ENCODE measurements around the gene YIF1A. TPM values are rescaled to one million over a fixed set of nuclear protein-coding genes. Genes with fewer than 3 reads are reported as not detected.
A peak's percentile ranks its signal among the peaks of the same experiment; 100 is the strongest.

The YIF1A gene
- total and polyA plus RNA-seq, 9 donors, result 45.3 to 58.9 (median 53.7) TPM

DNA sequence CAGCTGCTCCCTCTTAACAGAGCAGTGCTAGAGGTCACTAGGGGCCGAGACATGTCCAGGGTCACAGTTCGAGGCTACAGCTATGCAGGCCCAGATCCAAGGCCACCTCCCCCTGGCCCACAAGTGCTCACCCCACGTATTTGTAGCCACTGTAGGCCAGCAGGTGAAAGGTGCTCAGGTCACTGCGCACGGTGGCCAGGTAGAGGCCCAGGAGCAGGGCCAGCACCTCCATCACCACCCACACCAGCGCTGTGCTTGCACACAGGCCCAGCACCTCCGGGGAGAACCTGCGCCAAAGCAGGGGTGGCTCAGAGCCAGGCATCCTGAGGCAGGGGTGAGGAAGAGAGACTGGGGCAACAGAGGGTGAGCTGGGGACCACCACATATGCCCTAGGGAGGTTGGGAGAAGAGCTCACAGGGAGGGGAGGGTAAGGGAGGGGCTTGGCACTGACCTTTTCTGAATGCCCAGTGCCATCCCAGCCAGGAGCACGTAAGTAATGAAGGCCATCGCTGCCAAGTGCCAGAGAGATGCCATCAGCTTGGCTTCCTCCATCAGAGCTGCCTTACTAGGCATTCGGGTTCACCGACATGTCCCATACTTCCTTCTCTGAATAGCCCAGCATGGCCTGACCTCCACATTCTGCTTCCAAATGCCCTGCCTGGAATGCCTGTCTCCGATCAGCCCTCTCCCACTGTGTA is 3.5 kb downstream of the YIF1A start:
- H3K4me3 ChIP-seq (ENCODE audit: low read length), result no peak overlapping the region
- peaks cover 41% of the 10 kb centered on the region for H3K36me3 ChIP-seq (ENCODE audit: control insufficient read depth, insufficient read depth, low read length)
- peak; percentile 24 for DNase-seq
- H3K9me3 ChIP-seq (replicated peaks; ENCODE audit: control insufficient read depth, low read depth, low read length), result no peaks in the 10 kb centered on the region
- H3K4me1 ChIP-seq (ENCODE audit: control insufficient read depth, insufficient read depth, low read length), result peaks cover 49% of the 10 kb centered on the region
- no peak overlapping the region for H3K27ac ChIP-seq (ENCODE audit: low read length)
- 79% methylated on average over 12 of the region's 13 CpGs for WGBS (ENCODE audit: insufficient coverage)
- H3K27me3 ChIP-seq (ENCODE audit: control insufficient read depth, insufficient read depth, low read length), result peaks cover 7% of the 10 kb centered on the region

DNA sequence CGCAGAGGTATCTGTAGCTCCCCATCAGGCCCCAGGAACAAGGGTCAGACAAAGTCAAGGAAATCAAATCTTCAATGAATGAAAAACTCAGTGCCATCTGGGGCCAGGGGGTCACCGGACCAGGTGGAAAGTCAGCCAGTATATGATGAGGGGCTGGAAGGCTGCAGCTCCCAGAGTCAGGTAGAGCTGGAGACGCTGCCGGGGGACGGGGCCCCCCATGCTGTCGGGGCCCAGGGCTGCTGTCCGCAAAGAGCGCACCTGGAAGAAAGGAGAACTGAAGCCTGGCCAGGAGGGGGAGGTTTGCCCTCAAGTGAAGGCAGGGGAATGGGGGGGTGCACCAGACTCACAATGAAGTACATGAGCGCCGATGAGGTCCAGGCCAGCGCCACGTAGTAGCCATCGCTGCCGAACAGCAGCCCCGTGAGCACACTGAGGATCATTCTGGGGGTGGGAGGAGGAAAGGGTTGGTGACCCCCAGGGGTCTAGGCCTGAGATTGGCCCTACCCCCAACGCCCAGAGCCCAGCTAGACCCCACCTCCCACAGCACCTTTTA is 4.3 kb downstream of the YIF1A start:
- Histone ChIP-seq H3K36me3 (ENCODE audit: control insufficient read depth, insufficient read depth, low read length) (peaks cover 41% of the 10 kb centered on the region), H3K9me3 (replicated peaks; ENCODE audit: control insufficient read depth, low read depth, low read length) (no peaks in the 10 kb centered on the region), H3K27me3 (ENCODE audit: control insufficient read depth, insufficient read depth, low read length) (no peaks in the 10 kb centered on the region), H3K27ac (ENCODE audit: low read length) (no peak overlapping the region), H3K4me1 (ENCODE audit: control insufficient read depth, insufficient read depth, low read length) (peaks cover 51% of the 10 kb centered on the region), H3K4me3 (ENCODE audit: low read length) (no peak overlapping the region)
- DNase-seq, result peak; percentile 17
- 87% methylated on average over 15 of the region's 16 CpGs for WGBS (ENCODE audit: insufficient coverage)

DNA sequence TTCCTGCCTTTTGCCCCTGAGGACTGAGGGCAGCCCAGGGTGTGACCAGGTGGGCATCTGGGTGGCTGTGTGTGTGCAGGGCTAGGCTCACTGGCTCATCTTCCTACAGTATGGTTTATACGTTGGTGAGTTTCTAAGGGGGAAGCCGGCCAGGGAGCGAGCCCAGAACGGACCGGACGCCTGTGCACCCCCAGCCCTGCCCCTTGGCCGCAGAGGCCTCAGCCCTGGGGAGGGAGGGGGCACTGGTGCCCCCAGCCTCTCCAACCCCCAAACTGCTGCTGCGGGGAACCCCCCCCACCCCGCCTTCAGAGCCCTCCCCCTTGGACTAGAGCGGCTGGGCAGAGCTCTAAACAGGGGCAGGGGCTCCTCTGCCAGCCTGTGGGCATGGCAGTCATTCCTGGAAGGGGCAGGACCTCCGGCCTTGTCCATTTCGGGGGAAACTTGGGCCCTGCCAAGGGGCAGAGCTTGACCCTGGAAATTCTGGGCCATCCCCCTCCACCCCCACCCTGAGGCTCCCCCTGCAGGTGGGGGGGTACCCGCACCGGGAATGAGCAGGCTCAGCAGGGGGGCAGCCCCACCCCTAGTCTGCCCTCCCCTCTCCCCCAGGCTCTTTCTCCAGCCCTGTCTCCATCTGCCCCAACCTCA is 5.4 kb downstream of the YIF1A start:
- no peak for DNase-seq
- H3K4me1 ChIP-seq (ENCODE audit: control insufficient read depth, insufficient read depth, low read length), result peaks cover 59% of the 10 kb centered on the region
- H3K36me3 ChIP-seq (ENCODE audit: control insufficient read depth, insufficient read depth, low read length), result peaks cover 41% of the 10 kb centered on the region
- no peak overlapping the region for H3K4me3 ChIP-seq (ENCODE audit: low read length)
- H3K27me3 ChIP-seq (ENCODE audit: control insufficient read depth, insufficient read depth, low read length), result peaks cover 1% of the 10 kb centered on the region
- no peak overlapping the region for H3K27ac ChIP-seq (ENCODE audit: low read length)
- WGBS (ENCODE audit: insufficient coverage), result 25% methylated on average over 2 of the region's 14 CpGs
- no peaks in the 10 kb centered on the region for H3K9me3 ChIP-seq (replicated peaks; ENCODE audit: control insufficient read depth, low read depth, low read length)

GRCh38 chr11:66282468-66283455 is 6.2 kb downstream of the YIF1A start:
- H3K36me3 ChIP-seq (ENCODE audit: control insufficient read depth, insufficient read depth, low read length), result peaks cover 41% of the 10 kb centered on the region
- H3K27me3 ChIP-seq (ENCODE audit: control insufficient read depth, insufficient read depth, low read length), result peaks cover 2% of the 10 kb centered on the region

DNA sequence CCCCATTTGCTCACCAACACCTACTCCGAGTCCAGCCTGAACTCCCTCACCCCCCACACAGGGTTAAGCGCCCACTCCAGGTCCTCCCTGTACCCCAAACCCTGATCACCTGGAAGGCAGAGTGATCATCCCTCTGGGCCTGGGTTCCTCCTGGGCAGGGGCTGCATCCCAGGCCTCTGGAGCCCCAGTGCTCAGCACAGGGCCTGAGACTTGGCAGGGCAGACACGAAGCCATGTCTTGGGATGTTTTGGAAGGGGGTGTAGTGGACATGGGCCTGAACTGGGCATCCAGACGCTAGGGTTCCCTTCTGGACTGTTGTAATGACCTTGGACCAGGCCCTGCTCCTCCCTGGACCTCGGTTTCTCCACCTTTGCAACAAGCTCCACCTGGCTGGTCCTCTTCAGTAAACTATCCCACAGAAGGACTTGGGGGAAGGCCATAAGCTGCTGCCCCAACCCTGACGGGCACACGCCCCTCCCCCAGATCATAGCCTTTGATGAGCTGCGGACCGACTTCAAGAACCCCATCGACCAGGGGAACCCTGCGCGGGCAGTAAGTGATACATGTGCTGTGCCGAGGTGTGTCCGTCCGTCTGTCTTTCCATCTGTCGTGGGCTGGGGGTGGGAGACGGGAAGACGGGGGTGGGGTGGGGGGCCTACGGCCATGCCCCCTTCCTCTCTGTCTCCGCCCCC is 7.0 kb downstream of the YIF1A start:
- Histone ChIP-seq H3K27ac (ENCODE audit: low read length) (peak overlapping the region; percentile 11), H3K36me3 (ENCODE audit: control insufficient read depth, insufficient read depth, low read length) (peaks cover 35% of the 10 kb centered on the region), H3K4me1 (ENCODE audit: control insufficient read depth, insufficient read depth, low read length) (peaks cover 50% of the 10 kb centered on the region), H3K27me3 (ENCODE audit: control insufficient read depth, insufficient read depth, low read length) (peaks cover 2% of the 10 kb centered on the region), H3K9me3 (replicated peaks; ENCODE audit: control insufficient read depth, low read depth, low read length) (no peaks in the 10 kb centered on the region), H3K4me3 (ENCODE audit: low read length) (no peak overlapping the region)
- 49% methylated on average over 7 of the region's 20 CpGs for WGBS (ENCODE audit: insufficient coverage)
- DNase-seq, result no peak

More at GRCh38 chr11:66282468-66283455, 6.2 kb downstream of the YIF1A start:
- H3K27ac ChIP-seq (ENCODE audit: low read length), result no peak overlapping the region
- WGBS (ENCODE audit: insufficient coverage), result 10% methylated on average over 22 of the region's 35 CpGs
- H3K4me3 ChIP-seq (ENCODE audit: low read length), result no peak overlapping the region
- peak; percentile 97 for DNase-seq
- no peaks in the 10 kb centered on the region for H3K9me3 ChIP-seq (replicated peaks; ENCODE audit: control insufficient read depth, low read depth, low read length)
- peaks cover 53% of the 10 kb centered on the region for H3K4me1 ChIP-seq (ENCODE audit: control insufficient read depth, insufficient read depth, low read length)

GRCh38 chr11:66281001-66281400 is 7.9 kb downstream of the YIF1A start:
- Histone ChIP-seq H3K36me3 (ENCODE audit: control insufficient read depth, insufficient read depth, low read length) (peaks cover 33% of the 10 kb centered on the region), H3K9me3 (replicated peaks; ENCODE audit: control insufficient read depth, low read depth, low read length) (no peaks in the 10 kb centered on the region), H3K27ac (ENCODE audit: low read length) (peak overlapping the region; percentile 42), H3K27me3 (ENCODE audit: control insufficient read depth, insufficient read depth, low read length) (peaks cover 2% of the 10 kb centered on the region), H3K4me1 (ENCODE audit: control insufficient read depth, insufficient read depth, low read length) (peaks cover 53% of the 10 kb centered on the region), H3K4me3 (ENCODE audit: low read length) (no peak overlapping the region)
- no peak for DNase-seq
- WGBS (ENCODE audit: insufficient coverage), result 68% methylated on average over 5 of the region's 6 CpGs

- peaks cover 59% of the 10 kb centered on the region for H3K4me1 ChIP-seq (ENCODE audit: control insufficient read depth, insufficient read depth, low read length)
Measured at GRCh38 chr11:66280428-66280827, 8.5 kb downstream of the YIF1A start.

DNA sequence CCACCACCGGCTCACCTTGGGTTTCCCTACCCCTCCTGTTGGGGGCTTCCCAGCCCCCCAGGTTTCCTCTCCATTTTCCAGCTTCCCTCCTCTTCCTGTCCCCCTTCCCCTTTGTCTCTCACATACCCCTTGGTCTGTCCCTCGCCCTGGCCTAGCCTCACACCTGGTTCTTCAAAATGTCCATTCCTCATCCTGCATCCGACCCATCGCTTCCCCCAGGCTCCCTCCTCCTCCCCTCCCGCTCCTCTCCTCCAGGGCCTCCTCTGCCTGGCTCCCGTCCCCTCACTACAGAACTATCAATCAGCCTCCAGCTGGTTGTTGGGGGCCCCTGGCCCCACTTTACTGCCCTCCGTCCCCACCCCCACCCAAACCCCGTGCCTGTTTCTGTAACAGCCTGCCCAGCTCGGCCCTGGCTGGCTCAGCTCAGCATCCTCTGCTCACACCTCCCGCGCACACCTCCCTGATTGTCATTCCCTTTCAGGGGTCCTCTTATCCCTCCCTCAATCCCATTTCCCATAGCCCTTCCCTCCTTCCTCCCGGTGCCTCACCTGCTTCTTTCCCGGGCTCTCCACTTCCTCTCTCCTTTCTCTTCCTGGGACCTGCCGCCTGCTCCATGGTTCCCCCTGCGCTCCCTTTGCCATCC is 9.7 kb downstream of the YIF1A start:
- no peaks in the 10 kb centered on the region for H3K9me3 ChIP-seq (replicated peaks; ENCODE audit: control insufficient read depth, low read depth, low read length)
- H3K4me3 ChIP-seq (ENCODE audit: low read length), result no peak overlapping the region
- H3K27ac ChIP-seq (ENCODE audit: low read length), result no peak overlapping the region
- WGBS (ENCODE audit: insufficient coverage), result 33% methylated on average over 15 of the region's 15 CpGs
- no peak for DNase-seq
- peaks cover 33% of the 10 kb centered on the region for H3K36me3 ChIP-seq (ENCODE audit: control insufficient read depth, insufficient read depth, low read length)
- peaks cover 71% of the 10 kb centered on the region for H3K4me1 ChIP-seq (ENCODE audit: control insufficient read depth, insufficient read depth, low read length)
- H3K27me3 ChIP-seq (ENCODE audit: control insufficient read depth, insufficient read depth, low read length), result peaks cover 2% of the 10 kb centered on the region

More at GRCh38 chr11:66280428-66280827, 8.5 kb downstream of the YIF1A start:
- Histone ChIP-seq H3K4me3 (ENCODE audit: low read length) (no peak overlapping the region), H3K36me3 (ENCODE audit: control insufficient read depth, insufficient read depth, low read length) (peaks cover 35% of the 10 kb centered on the region), H3K27me3 (ENCODE audit: control insufficient read depth, insufficient read depth, low read length) (peaks cover 2% of the 10 kb centered on the region), H3K9me3 (replicated peaks; ENCODE audit: control insufficient read depth, low read depth, low read length) (no peaks in the 10 kb centered on the region), H3K27ac (ENCODE audit: low read length) (peak overlapping the region; percentile 42)
- 63% methylated on average over 4 of the region's 14 CpGs for WGBS (ENCODE audit: insufficient coverage)
- DNase-seq, result no peak
